Measurements from ENCODE around the gene RTN4RL1.

RTN4RL1 gene

DNA sequence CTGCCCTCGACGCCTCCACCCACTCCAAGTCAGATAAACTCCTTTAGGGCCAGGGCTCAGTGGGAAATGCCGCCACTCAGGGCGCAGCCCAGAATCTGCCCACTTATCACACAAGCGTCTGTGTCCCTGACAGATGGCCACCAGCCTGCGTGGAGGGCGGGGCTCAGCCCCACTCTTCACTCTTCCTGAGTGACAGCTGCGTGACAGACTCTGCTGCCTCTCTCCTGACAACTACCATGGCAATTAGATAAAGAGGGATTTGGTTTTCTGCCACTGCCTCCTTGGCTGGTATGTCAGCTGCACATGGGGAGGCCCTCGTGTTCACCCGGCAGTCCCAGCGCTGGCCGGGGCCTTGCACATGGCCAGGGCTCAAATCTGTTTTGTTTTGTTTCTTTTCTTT is 96.2 kb downstream of the RTN4RL1 start:
- DNase-seq (ENCODE audit: low read depth in 1 of 2, low spot score in 1 of 2): no peak

DNA sequence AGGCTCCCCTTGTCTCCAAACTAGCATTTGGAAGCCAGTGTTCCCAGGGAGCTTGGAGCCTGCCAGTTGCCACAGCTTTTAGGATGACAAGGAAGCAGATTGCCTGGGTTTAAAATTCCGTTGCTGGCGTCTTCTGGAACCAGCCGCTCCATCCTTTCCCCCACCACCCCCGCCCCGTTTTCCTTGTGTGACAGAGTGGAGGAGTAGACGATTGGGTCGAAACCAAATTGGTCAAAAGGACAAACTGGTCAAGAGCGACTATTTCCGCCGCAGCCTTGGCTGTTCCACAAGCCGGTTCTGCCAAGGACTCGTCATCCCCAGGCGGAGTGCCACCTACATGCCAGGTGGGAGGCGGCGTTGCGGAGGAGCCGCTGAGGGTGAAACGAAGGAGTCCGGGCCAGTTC is 104.2 kb downstream of the RTN4RL1 start:
- DNase-seq (ENCODE audit: low read depth in 1 of 2, low spot score in 1 of 2): no peak

DNA sequence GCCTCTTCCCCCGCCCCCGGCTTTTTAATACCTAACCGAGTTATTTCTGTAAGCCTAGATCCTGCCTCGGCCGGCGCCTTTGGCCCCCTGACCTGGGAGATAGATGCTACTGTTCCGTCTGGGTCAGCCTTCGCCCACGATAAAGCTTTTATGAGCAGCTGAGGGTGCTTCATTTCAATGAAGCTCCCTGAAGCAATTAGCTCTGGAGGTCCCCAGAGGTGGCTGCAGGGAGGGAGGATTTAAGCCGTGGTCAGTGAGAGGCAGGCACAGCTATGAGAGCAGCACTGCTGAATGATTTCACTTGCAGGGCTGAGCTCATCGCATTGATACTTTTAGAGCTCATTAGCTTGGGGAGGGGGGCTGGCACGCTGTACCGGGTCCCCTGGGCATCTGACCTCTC is 105.9 kb downstream of the RTN4RL1 start:
- DNase-seq (ENCODE audit: low read depth in 1 of 2, low spot score in 1 of 2): no peak

DNA sequence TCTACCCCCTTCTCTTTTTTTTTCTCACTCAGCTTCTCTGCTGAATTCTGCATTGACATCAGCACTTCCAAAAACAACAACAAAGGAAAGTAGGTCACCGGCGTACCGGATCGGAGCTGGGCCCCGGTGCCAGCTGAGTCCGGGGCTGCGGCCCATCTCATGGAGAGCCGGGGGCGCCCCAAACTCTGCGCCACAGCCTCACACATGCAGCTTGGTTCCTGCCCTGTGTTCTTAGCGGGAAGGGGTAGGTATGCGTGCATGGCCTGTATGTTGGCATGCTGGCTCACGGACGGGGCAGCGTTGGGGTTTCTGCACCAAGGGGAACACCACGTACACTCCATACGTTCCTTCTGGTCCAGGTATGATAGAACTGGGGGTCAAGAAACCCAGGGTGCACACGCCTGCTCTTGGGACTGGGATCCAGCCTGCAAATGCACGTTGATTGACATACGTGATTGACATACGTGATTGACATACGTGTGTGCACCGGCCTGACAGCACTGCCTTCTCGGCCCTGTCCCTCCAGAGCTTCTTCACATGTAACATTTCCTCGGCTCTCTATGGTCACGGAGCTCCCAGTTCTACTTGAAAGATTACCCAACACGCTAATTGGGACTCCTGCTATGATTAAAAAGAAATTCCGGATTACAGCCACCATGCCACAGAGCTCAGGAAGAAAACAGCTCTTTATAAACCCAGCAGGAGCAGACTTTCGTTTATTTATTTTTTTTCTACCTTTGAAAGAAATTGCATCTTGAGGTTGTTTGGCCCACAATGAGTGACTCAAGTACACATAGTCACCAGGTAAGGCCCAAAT is 106.6 kb downstream of the RTN4RL1 start:
- no peak for DNase-seq (ENCODE audit: low read depth in 1 of 2, low spot score in 1 of 2)

DNA sequence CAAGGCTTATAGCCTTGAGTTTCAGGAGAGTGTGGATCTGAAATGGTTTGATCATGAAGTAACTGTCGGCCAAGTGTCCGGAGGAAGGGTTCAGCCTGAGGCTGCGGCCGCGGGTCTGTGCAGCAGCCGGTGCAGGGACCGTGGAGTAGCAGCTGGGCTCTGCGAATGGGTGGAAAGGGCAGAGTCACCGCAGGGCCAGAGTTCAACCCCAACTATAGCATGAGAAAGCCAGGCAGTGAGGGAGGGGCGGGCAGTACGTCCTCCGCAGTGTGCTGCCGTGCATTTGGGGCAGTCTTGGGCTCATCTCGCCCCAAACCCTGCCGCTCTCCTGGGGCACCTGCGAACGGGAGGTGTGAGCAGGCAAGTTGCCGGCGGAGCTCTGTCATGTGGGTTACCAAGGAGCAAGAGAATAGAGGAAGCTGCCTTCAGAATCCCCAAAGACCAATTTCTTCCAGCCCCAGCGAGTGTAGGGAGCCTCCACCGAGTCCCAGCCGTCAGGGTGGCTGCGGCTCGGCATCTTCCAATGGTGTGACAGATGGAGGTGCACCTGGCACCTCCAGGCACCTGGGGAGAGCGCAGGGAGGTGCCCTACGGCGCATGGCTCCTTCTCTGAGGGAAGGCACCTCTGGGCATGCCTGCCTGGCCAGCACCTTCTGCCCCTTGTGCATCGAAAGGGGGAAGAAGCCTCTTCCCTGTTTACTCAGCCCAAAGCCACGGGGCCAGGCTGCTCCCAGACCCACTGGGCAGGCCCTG is 108.0 kb downstream of the RTN4RL1 start:
- DNase-seq (ENCODE audit: low read depth in 1 of 2, low spot score in 1 of 2): no peak

DNA sequence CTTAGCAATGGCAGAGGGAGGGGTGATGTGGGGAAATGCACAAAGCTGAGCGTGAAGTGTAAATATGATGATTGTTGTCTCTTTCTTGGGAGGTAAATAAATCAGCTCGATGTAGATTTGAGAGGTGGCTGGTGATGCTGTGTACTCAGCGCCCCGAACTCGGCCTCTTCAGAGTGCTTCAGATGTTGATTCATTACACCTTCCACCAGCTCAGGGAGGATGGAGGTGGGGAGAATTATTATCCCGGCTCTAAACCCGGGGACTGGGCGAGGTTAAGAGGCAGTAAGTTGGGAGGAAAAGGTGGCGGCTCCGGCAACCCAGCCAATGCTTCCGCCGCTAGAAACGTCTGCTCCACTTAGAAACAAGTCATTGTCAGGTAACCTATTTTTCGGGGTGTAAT is 108.8 kb downstream of the RTN4RL1 start:
- DNase-seq (ENCODE audit: low read depth in 1 of 2, low spot score in 1 of 2): no peak

DNA sequence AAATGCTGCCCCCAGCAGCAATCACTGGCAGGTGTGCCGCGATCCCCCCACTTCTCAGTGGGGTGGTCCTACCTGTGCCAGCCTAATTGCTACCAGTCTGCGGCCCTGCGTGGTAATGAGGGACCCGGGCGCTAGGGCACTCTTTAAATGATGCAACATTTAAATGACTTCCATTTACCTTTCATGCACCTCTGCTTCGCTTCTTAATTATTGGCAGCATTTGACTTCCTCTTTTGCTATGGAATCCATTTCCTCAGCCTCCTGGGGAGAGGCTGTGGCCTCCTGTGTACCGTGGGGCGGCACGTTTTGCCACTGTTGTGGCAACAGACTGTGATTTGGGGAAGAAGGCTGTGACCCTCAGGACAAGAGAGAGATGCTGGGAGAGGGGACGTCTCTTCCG is 109.2 kb downstream of the RTN4RL1 start:
- no peak for DNase-seq (ENCODE audit: low read depth in 1 of 2, low spot score in 1 of 2)

DNA sequence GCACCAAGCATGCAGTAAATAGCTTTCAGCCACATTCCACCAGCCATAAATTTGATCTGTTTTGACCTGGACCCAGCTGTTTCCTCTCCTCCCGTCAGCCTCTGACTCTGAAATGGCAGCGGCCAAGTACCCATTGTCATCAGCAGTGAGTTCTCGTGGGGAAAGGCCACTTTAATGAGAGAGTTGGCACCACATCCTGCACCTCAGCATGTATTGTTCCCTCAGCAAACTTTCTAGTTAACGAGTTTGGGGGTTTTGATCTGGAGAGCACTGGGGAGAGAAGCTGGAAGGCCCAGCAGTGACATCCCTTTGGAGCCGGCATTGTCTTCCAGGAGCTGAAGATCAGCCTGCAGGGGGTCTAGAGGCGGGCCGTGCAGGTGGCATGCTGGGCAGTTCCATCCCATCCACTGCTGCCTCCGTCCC is 110.5 kb downstream of the RTN4RL1 start:
- no peak for DNase-seq (ENCODE audit: low read depth in 1 of 2, low spot score in 1 of 2)

DNA sequence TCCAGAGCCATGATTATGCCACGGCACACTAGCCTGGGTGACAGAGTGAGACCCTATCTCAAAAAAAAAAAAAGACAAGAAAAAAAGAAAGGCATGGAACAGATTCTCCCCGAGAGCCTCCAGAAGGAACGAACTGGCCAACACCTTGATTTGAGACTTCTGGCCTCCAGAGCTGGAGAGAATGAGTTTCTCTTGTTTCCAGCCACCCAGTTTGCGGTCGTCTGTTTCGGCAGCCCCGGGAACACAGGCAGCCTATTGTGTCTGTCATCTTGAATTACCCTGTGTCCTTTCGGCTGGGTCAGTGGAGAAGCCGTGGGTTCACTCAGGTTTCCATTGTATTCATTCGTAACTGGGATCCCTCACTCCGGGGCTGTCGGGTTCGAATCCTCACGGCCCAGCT is 111.4 kb downstream of the RTN4RL1 start:
- no peak for DNase-seq (ENCODE audit: low read depth in 1 of 2, low spot score in 1 of 2)

DNA sequence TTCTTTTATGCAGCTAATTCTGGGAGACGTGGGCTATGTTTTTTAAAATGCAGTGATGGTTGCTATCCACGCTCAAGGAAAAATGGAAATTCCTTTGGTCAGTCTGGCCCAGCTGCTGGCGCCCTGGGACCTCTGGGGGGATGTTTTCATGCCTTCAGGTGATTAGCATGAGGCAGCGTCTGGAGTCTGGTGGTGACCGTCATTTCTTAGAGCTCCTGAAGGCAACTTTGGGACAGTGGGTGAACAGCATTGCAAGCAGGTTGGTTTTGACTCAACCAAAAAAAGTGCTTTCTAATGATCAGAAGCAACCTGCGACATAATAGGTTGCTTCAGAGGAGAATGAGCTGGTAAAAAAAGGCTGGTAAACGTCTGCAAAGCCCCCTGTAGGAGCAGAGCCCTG is 113.0 kb downstream of the RTN4RL1 start:
- no peak for DNase-seq (ENCODE audit: low read depth in 1 of 2, low spot score in 1 of 2)

DNA sequence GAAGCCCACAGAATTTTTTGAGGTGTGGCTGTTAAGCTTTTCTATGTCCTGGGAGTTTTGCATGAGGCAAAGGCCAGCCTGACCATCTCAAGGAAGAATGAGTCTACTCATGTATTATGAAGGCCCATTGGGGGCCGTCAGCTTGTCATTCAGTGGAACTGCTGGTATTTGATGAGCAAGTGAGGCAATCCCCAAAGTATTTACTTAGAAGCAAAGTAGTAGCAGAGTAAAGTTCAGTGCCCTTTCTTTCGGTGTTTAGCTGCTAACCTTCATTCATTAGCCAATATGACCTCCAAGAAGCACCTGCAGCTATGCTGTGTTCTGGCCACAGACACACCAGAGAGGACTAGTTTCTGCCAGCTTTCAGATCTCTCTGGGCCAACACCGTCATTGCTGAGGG is 115.1 kb downstream of the RTN4RL1 start:
- DNase-seq (ENCODE audit: low read depth in 1 of 2, low spot score in 1 of 2): no peak

DNA sequence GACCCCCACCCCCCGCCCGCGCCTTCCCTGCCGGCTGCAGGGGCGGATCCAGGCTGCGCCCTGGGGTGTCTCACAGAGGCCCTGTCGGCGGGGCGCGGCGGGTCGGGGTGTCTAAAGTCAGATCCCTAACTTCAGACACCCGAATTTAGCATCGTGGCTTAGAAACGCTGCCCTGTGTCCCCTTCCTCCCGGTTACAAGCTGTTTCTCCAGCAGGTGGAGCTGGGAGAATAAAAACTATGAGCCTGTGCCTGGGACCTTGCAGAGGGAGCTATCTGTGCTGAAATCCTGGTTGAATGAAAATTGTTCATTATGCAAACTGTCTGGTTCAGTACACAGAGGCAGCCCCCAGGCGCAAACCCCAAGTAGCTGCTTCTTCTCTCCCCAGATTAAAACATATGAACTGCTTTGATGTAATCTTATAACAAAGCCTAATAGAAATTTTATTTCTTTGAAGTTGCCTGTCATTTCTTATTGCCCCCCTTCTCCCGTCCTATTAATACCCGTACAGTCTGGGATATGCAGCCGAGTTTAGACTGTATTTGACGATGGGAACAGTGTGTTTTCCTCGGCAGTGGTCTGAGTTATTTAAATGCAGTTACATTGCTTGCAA is 116.3 kb downstream of the RTN4RL1 start:
- DNase-seq (ENCODE audit: low read depth in 1 of 2, low spot score in 1 of 2): peak in 1 of 2 donors; percentile 24

DNA sequence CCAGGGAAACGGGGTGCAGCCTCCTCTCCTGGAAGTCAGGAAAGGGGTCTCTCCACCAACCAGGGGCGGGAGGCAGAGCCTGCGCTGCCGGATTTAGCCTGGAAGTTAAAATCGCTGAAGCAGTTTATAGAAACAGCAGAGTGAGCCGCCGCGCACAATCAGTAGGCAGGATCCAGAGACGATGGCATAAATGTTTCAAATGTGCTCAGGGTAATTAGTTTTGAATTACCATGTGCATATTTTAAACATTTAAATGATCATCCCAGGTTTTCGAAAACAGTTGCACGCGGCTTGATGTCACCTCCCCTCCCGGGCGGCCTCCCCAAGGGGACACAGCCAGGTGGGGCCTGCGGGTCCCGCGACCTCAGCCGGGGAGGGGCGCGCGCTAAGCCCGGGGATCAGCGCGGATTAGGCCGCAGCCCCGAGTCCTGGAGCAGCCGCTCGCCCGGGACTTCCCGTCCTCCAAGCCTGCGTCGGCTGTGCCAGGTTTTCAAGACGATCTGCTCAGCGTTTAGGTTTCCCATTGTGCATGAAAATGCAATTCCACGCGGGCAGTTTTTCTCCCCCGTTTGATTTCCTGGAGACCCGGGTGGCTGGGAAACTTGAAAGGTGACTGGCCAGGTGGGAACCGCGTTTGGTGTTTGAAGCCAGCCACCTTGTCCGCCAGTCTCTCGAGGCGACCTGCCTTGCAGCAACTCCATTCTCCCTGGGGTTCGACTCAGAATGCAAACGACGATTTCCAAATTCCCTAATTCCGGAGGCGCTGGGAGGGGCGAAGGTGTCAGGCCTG is 117.0 kb downstream of the RTN4RL1 start:
- no peak for DNase-seq (ENCODE audit: low read depth in 1 of 2, low spot score in 1 of 2)

DNA sequence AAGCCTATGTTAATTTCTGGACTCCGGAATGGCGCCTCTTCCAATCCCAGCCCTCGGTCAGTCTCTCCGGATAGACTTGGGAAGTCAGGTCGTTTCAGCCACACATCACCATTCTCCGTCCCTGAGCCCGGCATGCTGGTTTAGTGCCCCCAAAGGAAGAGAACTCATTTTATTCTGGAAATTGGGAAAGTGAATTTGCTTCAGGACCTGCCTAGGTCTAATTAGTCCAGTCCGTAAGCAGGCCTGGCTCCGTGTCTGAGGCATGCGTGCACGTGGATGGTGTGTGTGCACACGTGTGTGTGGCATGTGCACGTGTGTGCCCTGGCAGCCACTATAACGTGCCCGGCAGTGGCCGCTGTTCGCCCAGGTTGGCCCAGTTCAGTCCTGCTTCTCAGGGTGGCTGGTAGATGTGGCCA is 117.9 kb downstream of the RTN4RL1 start:
- no peak for DNase-seq (ENCODE audit: low read depth in 1 of 2, low spot score in 1 of 2)

DNA sequence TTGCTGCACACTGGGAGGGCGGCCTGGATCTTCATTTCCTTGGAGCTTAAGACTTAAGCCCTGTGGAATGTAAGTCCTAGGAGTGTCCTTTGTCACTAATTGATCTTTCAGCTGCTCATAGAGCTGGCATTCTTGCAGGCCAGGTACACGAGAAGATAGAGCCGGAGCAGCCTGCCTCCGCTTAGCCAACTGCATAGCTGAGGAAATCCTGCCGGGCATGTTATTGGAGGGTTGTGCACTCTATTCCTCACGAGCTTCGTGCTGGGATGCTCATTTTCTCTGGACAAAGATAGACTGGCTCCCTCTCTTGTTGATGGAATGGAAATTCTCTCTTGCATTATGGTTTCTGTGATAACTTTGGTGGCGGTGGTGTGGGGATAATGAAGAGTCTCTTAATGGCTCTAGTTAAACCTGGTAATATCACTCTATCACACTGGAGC is 118.5 kb downstream of the RTN4RL1 start:
- DNase-seq (ENCODE audit: low read depth in 1 of 2, low spot score in 1 of 2): no peak

DNA sequence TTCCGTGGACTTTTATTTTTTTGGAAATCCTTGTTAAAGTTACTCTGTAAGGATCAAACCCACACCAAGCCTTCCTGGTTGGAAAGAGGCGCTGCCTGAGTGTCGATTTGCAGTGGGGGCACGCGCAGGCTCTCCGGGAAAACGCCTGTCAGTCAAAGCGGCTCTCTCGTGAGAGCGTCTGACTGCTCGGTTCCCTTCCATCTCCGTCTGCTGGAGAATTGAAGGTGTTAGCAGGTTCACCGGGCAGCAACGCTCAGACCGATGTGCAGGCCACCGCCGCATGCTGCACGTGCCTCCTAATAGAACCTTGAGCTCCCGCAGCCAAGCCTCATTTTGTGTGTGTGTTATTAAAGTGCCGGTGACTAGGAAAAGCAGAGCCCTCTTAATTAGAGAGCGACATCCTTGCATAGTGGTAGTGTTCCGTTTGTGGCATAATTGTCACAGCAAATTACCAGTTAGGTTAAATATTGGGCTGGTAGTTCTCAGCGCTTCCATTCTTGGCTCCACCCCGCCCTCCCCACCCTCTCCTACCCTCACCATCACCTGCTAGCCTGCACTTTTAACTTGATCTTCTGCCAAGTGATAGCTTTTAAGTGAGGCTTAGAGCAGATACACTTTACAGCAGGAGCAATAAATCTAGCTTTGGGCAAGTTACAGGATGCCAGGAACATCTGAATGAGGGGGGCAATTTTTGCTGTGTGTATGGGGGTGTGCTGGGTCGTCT is 119.8 kb downstream of the RTN4RL1 start:
- no peak for DNase-seq (ENCODE audit: low read depth in 1 of 2, low spot score in 1 of 2)

DNA sequence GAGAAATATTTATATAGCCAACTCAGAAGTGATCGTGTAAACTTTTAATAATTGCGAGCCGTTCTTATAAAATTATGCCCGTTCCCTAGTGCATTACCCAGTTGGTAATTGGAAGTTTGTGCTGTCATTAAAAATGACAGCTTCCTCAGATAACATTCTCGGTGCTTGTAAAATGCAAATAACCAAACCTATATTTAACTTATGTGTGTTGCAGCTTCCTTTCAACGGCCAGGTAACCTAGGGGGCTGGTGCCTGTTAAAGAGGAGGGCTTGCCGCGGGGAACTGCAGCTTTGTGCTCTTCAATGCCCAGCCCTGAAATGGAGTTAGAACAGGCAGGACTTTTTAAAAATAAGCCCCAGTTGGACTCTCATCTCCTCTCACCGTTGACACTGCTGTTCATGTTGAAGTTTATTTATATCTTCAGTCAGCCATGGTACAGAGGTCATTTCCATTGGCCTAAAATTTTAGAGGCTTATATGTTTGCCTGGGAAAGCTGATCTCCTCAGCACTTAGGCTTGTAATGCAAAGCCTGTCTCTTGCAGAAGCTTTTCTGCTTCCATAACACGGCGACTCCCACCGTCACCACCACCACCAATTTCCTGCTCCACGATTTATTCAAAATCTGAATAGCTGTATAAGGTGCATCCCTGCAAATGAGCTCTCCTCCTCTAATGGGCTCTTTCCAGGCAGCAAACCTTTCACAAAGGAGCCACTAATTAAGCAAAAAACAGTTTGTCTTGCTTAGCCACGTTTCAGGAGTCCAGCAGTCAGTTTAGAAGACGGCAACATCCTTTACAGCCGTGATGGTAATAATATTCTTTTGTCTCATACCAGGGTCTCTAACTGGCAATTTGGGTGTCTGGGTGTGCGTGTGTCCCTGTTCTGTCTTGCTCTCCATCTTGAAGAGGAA is 120.6 kb downstream of the RTN4RL1 start:
- DNase-seq (ENCODE audit: low read depth in 1 of 2, low spot score in 1 of 2): no peak

DNA sequence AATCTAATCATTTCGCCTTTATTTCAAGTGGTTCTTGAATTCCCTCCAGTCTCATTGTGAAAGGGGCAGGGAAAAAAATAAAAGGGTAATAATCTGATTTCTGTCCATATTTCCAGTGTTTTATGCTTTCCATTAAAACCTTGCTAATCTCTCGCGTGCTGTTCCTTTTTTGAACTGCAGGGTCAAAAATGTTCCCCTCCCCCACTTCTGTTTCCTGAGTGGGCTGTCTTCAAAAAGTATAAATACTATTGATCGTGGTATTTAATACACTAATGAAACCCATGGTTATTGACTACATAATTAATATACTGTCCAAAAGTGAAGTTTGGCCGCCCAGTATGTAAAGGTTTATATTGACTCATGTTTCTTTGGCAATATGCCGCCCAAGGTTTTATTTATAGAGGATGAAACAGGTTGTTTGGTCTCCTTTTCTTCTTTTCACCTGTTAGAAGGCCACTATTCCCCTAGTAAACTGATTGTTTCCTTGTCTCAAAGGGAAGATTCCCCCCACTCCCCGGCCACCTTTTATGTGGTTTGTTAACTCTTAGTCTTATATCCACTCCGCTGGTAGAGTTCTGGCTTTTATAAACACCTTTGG is 125.6 kb downstream of the RTN4RL1 start:
- no peak for DNase-seq (ENCODE audit: low read depth in 1 of 2, low spot score in 1 of 2)

DNA sequence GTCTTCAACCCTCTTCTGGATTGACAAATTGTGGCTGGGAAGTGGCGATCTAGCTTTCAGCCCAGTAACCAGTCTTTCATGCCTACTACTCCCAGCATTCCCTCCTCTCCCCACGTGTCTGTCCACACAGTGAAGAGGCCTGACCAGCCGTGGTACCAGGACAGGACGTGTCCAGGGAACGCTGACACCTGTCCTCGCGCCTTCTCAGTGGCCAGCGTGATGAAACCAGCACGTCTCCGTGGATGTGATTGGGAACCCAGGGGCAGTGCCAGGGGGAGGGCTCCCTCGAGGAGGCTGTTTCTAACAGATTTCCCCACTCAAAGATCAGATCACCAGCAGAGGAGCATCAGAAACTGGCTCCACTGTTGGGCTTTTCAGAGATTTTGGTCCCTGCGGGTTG is 126.3 kb downstream of the RTN4RL1 start:
- no peak for DNase-seq (ENCODE audit: low read depth in 1 of 2, low spot score in 1 of 2)
